GM18508 (cell line): ENCODE measurements around the gene OR10J5.

Source experiments
- ATAC-seq: cut with Tn5 transposase; IDR thresholded peaks from one replicate; pipeline ENCODE4 v1.9.1; 2021; ENCODE audit warnings: moderate number of reproducible peaks; ENCODE audit not compliant: insufficient read depth, unreplicated experiment

OR10J5 gene

DNA sequence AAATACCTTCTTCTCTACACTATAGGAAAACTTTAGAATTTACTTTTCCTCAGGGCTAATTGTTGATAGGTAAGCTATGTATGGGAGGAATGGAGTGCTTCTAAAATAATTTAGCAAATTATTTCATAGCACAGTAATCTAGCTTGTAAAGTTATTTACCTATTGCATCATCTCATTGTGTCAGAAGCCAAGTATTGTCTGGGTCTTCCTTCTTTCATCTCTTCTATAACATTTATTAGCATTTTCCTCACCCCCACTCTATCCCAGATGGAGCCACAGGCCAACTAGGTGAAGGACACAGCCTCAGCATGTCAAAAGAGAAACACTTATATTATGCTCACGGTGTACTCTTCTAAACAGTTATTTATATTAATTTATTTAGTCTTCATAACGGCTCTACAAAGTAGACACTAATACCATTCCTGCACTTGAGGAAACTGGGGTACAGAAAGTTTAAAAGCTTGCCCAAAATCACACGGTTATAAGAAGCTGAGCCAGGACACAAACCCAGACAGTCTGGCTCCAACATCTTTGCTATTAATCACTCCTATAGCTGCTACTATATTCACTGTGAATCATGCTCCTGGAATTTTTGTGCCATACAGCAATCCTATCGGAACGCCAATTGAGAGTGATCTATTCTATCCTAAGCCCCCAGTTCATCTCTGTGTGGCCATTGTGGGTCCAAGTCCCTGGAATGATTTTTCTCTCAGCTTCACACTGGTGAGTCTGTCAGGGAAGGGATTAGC lies 43.1 kb downstream of the OR10J5 start:
- ATAC-seq = no peak
